GM21723 (cell line): ENCODE measurements around the gene SH3PXD2A.

Source experiments
- ATAC-seq: cut with Tn5 transposase; IDR thresholded peaks from one replicate; pipeline ENCODE4 v1.9.1; 2021; ENCODE audit warnings: mild to moderate bottlenecking, moderate library complexity; ENCODE audit not compliant: unreplicated experiment

The SH3PXD2A gene

GRCh38 chr10:103632247-103632642, 223.1 kb downstream of the SH3PXD2A start:
- ATAC-seq: no peak

- ATAC-seq: no peak
Measured at GRCh38 chr10:103630156-103630555, 225.2 kb downstream of the SH3PXD2A start.

GRCh38 chr10:103629581-103629980, 225.8 kb downstream of the SH3PXD2A start:
- ATAC-seq: no peak

GRCh38 chr10:103627893-103628292, 227.5 kb downstream of the SH3PXD2A start:
- no peak for ATAC-seq

GRCh38 chr10:103627111-103627892, 228.1 kb downstream of the SH3PXD2A start:
- no peak for ATAC-seq

- ATAC-seq: no peak
Measured at GRCh38 chr10:103626178-103626577, 229.2 kb downstream of the SH3PXD2A start.

- ATAC-seq: no peak
Measured at GRCh38 chr10:103622935-103623574, 232.3 kb downstream of the SH3PXD2A start.

- ATAC-seq: no peak
Measured at GRCh38 chr10:103622286-103622685, 233.1 kb downstream of the SH3PXD2A start.

GRCh38 chr10:103621783-103622125, 233.6 kb downstream of the SH3PXD2A start:
- ATAC-seq: no peak

GRCh38 chr10:103620891-103621782, 234.2 kb downstream of the SH3PXD2A start:
- no peak for ATAC-seq

GRCh38 chr10:103620352-103620740, 235.0 kb downstream of the SH3PXD2A start:
- ATAC-seq: no peak

GRCh38 chr10:103619424-103620351, 235.7 kb downstream of the SH3PXD2A start:
- ATAC-seq: no peak

- ATAC-seq: no peak
Measured at GRCh38 chr10:103618575-103619423, 236.6 kb downstream of the SH3PXD2A start.

- no peak for ATAC-seq
Measured at GRCh38 chr10:103617602-103618385, 237.6 kb downstream of the SH3PXD2A start.

GRCh38 chr10:103616705-103617601, 238.4 kb downstream of the SH3PXD2A start:
- no peak for ATAC-seq

GRCh38 chr10:103614306-103615158, 240.8 kb downstream of the SH3PXD2A start:
- ATAC-seq: no peak

- ATAC-seq: no peak
Measured at GRCh38 chr10:103613616-103614015, 241.8 kb downstream of the SH3PXD2A start.
